ENCODE data around the gene COL18A1. TPM values are rescaled to one million over a fixed set of nuclear protein-coding genes. Genes with fewer than 3 reads are reported as not detected.

COL18A1 gene
- polyA plus RNA-seq, 1 donor (not counting 4 experiments of a cell fraction or from before 2014, with no cell fraction given), result 13.0 TPM

- Histone ChIP-seq H3K4me1 (ENCODE audit: control insufficient read depth, extremely low read depth, insufficient read depth, low read length) (no peaks in the 10 kb centered on the region), H3K9me1 (ENCODE audit: control insufficient read depth, extremely low read depth, insufficient read depth, low read length) (no peaks in the 10 kb centered on the region), H3K9me3 (ENCODE audit: control insufficient read depth, low read depth, low read length) (no peaks in the 10 kb centered on the region), H3K9ac (ENCODE audit: control insufficient read depth, extremely low read depth, insufficient read depth, low read length) (no peak overlapping the region), H3K36me3 (ENCODE audit: control insufficient read depth in 2 of 2, extremely low read depth in 1 of 2, insufficient read depth in 2 of 2, low read length in 2 of 2) (peaks cover 0 to 9% of the 10 kb centered on the region in 2 experiments), H3K4me2 (ENCODE audit: control insufficient read depth, extremely low read depth, insufficient read depth, low read depth, low read length) (no peak overlapping the region), H2AFZ (ENCODE audit: control insufficient read depth, low read length) (no peak overlapping the region), H3K4me3 (ENCODE audit: control insufficient read depth in 2 of 3, extremely low read depth in 1 of 3, insufficient read depth in 2 of 3, low read depth in 1 of 3, low read length in 3 of 3) (no peak overlapping the region), H3K79me2 (ENCODE audit: control insufficient read depth, insufficient read depth, low read length) (no peaks in the 10 kb centered on the region), H4K20me1 (ENCODE audit: control insufficient read depth, extremely low read depth, insufficient read depth, low read length) (no peaks in the 10 kb centered on the region), H3K27ac (ENCODE audit: control insufficient read depth, insufficient read depth, low read length) (no peak overlapping the region), H3K27me3 (ENCODE audit: control insufficient read depth, extremely low read depth, insufficient read depth, low read length) (no peaks in the 10 kb centered on the region)
- DNase-seq (ENCODE audit: low read depth, low spot score) (no peak), FAIRE-seq (no peak)
- dilution Hi-C loops (cut with MboI; ENCODE audit: extremely low pct_ligation_motif_present, low sequenced_read_pairs), result no loop called here
- TF ChIP-seq EZH2 (IDR thresholded peaks at IDR 0.05; ENCODE audit: low read length) (no peak), CTCF (optimal IDR thresholded peaks at IDR 0.05 in 1 of 3, IDR thresholded peaks at IDR 0.05 in 1 of 3, conservative IDR thresholded peaks at IDR 0.05 in 1 of 3; ENCODE audit: extremely low read depth in 1 of 3, insufficient read depth in 2 of 3, low read length in 3 of 3) (no peak)
Measured at GRCh38 chr21:45513741-45514310, 108.9 kb downstream of the COL18A1 start.

GRCh38 chr21:45514311-45515021 is 109.5 kb downstream of the COL18A1 start:
- Histone ChIP-seq H3K79me2 (ENCODE audit: control insufficient read depth, insufficient read depth, low read length) (no peaks in the 10 kb centered on the region), H3K36me3 (ENCODE audit: control insufficient read depth in 2 of 2, extremely low read depth in 1 of 2, insufficient read depth in 2 of 2, low read length in 2 of 2) (peaks cover 0 to 9% of the 10 kb centered on the region in 2 experiments), H4K20me1 (ENCODE audit: control insufficient read depth, extremely low read depth, insufficient read depth, low read length) (no peaks in the 10 kb centered on the region), H3K4me1 (ENCODE audit: control insufficient read depth, extremely low read depth, insufficient read depth, low read length) (no peaks in the 10 kb centered on the region), H2AFZ (ENCODE audit: control insufficient read depth, low read length) (no peak overlapping the region), H3K27me3 (ENCODE audit: control insufficient read depth, extremely low read depth, insufficient read depth, low read length) (no peaks in the 10 kb centered on the region), H3K27ac (ENCODE audit: control insufficient read depth, insufficient read depth, low read length) (no peak overlapping the region), H3K4me3 (ENCODE audit: control insufficient read depth in 2 of 3, extremely low read depth in 1 of 3, insufficient read depth in 2 of 3, low read depth in 1 of 3, low read length in 3 of 3) (no peak overlapping the region), H3K4me2 (ENCODE audit: control insufficient read depth, extremely low read depth, insufficient read depth, low read depth, low read length) (no peak overlapping the region), H3K9me3 (ENCODE audit: control insufficient read depth, low read depth, low read length) (no peaks in the 10 kb centered on the region), H3K9ac (ENCODE audit: control insufficient read depth, extremely low read depth, insufficient read depth, low read length) (no peak overlapping the region), H3K9me1 (ENCODE audit: control insufficient read depth, extremely low read depth, insufficient read depth, low read length) (no peaks in the 10 kb centered on the region)
- DNase-seq (ENCODE audit: low read depth, low spot score), result no peak
- FAIRE-seq, result no peak
- dilution Hi-C loops (cut with MboI; ENCODE audit: extremely low pct_ligation_motif_present, low sequenced_read_pairs), result no loop called here
- no peak for TF ChIP-seq EZH2 (IDR thresholded peaks at IDR 0.05; ENCODE audit: low read length)
- no peak for TF ChIP-seq CTCF (optimal IDR thresholded peaks at IDR 0.05 in 1 of 3, IDR thresholded peaks at IDR 0.05 in 1 of 3, conservative IDR thresholded peaks at IDR 0.05 in 1 of 3; ENCODE audit: extremely low read depth in 1 of 3, insufficient read depth in 2 of 3, low read length in 3 of 3)

Data from keratinocyte (primary cell).